Measurements from ENCODE around the gene MTG2. TPM values are rescaled to one million over a fixed set of nuclear protein-coding genes. Genes with fewer than 3 reads are reported as not detected.

Gene MTG2
- total RNA-seq, 3 donors from 2014 or later = 16.3 to 32.1 (median 25.6) TPM

- intact Hi-C loops (cut with DNase I; ENCODE audit: low total_unique reads) = no loop called here
- Histone ChIP-seq H3K27me3 (no peaks in the 10 kb centered on the region), H3K36me3 (no peaks in the 10 kb centered on the region), H3K9me3 (no peaks in the 10 kb centered on the region), H3K4me1 (peaks cover 3 to 6% of the 10 kb centered on the region in 2 donors), H3K27ac (no peak overlapping the region), H3K4me3 (no peak overlapping the region)
- DNase-seq (ENCODE audit: low spot score in 2 of 2) = no peak
- no peak for TF ChIP-seq POLR2AphosphoS5 (IDR thresholded peaks at IDR 0.05)
- TF ChIP-seq POLR2A (IDR thresholded peaks at IDR 0.05) = no peak
- TF ChIP-seq CTCF (IDR thresholded peaks at IDR 0.05) = no peak
These were observed 59.3 kb downstream of the MTG2 start for GRCh38 chr20:62242176-62242575.

- no peak for DNase-seq (ENCODE audit: low spot score in 2 of 2)
- Histone ChIP-seq H3K27me3 (no peaks in the 10 kb centered on the region), H3K9me3 (no peaks in the 10 kb centered on the region), H3K4me1 (peaks cover 3 to 6% of the 10 kb centered on the region in 2 donors), H3K36me3 (no peaks in the 10 kb centered on the region), H3K4me3 (no peak overlapping the region), H3K27ac (no peak overlapping the region)
- intact Hi-C loops (cut with DNase I; ENCODE audit: low total_unique reads) = no loop called here
- TF ChIP-seq POLR2AphosphoS5 (IDR thresholded peaks at IDR 0.05) (no peak), CTCF (IDR thresholded peaks at IDR 0.05) (no peak), POLR2A (IDR thresholded peaks at IDR 0.05) (no peak)
These were observed 60.3 kb downstream of the MTG2 start for GRCh38 chr20:62243106-62243505.

GRCh38 chr20:62243906-62244515 lies 61.2 kb downstream of the MTG2 start:
- H3K27me3 ChIP-seq = no peaks in the 10 kb centered on the region
- no peak overlapping the region for H3K4me3 ChIP-seq
- intact Hi-C loops (cut with DNase I; ENCODE audit: low total_unique reads) = no loop called here
- DNase-seq (ENCODE audit: low spot score in 2 of 2) = no peak
- TF ChIP-seq POLR2A (IDR thresholded peaks at IDR 0.05) (no peak), POLR2AphosphoS5 (IDR thresholded peaks at IDR 0.05) (no peak), CTCF (IDR thresholded peaks at IDR 0.05) (no peak)
- no peak overlapping the region for H3K27ac ChIP-seq
- no peaks in the 10 kb centered on the region for H3K36me3 ChIP-seq
- H3K4me1 ChIP-seq = peaks cover 3 to 6% of the 10 kb centered on the region in 2 donors
- H3K9me3 ChIP-seq = no peaks in the 10 kb centered on the region

- no peaks in the 10 kb centered on the region for H3K27me3 ChIP-seq
- H3K36me3 ChIP-seq = no peaks in the 10 kb centered on the region
- H3K4me3 ChIP-seq = no peak overlapping the region
- no peaks in the 10 kb centered on the region for H3K9me3 ChIP-seq
- no peak for DNase-seq (ENCODE audit: low spot score in 2 of 2)
- no peak for TF ChIP-seq POLR2A (IDR thresholded peaks at IDR 0.05)
- no peak for TF ChIP-seq POLR2AphosphoS5 (IDR thresholded peaks at IDR 0.05)
- no peak for TF ChIP-seq CTCF (IDR thresholded peaks at IDR 0.05)
- intact Hi-C loops (cut with DNase I; ENCODE audit: low total_unique reads) = no loop called here
- no peak overlapping the region for H3K27ac ChIP-seq
- H3K4me1 ChIP-seq = peaks cover 3 to 6% of the 10 kb centered on the region in 2 donors
These were observed 61.8 kb downstream of the MTG2 start for GRCh38 chr20:62244644-62245108.

- no peak for DNase-seq (ENCODE audit: low spot score in 2 of 2)
- no peaks in the 10 kb centered on the region for H3K9me3 ChIP-seq
- H3K4me1 ChIP-seq = peaks cover 3 to 6% of the 10 kb centered on the region in 2 donors
- no peak for TF ChIP-seq POLR2AphosphoS5 (IDR thresholded peaks at IDR 0.05)
- no peak for TF ChIP-seq CTCF (IDR thresholded peaks at IDR 0.05)
- TF ChIP-seq POLR2A (IDR thresholded peaks at IDR 0.05) = no peak
- H3K27me3 ChIP-seq = no peaks in the 10 kb centered on the region
- peak overlapping the region; percentile 66 to 72 for H3K27ac ChIP-seq
- intact Hi-C loops (cut with DNase I; ENCODE audit: low total_unique reads) = no loop called here
- H3K36me3 ChIP-seq = no peaks in the 10 kb centered on the region
- H3K4me3 ChIP-seq = no peak overlapping the region
These were observed 63.1 kb downstream of the MTG2 start for GRCh38 chr20:62245911-62246280.
